HG03159 (cell line): Measurements from ENCODE around the gene TMEM272.

ENCODE experiments used
- ATAC-seq: cut with Tn5 transposase; IDR thresholded peaks from one replicate; pipeline ENCODE4 v1.9.1; 2021; ENCODE audit warnings: mild to moderate bottlenecking, moderate library complexity; ENCODE audit not compliant: unreplicated experiment

Gene TMEM272

GRCh38 chr13:51856027-51856736, 11.2 kb upstream of the TMEM272 start:
- ATAC-seq: no peak

- no peak for ATAC-seq
Observed at GRCh38 chr13:51849145-51850101, 4.4 kb upstream of the TMEM272 start.

GRCh38 chr13:51848674-51849073, 3.7 kb upstream of the TMEM272 start:
- no peak for ATAC-seq

GRCh38 chr13:51846756-51847155, 1.8 kb upstream of the TMEM272 start:
- ATAC-seq: no peak

- no peak for ATAC-seq
Observed at GRCh38 chr13:51845574-51846318, 769 bp upstream of the TMEM272 start.

- ATAC-seq: no peak
Observed at GRCh38 chr13:51843529-51843928, 1.4 kb downstream of the TMEM272 start.

- ATAC-seq: no peak
Observed at GRCh38 chr13:51841732-51842131, 3.2 kb downstream of the TMEM272 start.

- ATAC-seq: no peak
Observed at GRCh38 chr13:51840917-51841316, 4.1 kb downstream of the TMEM272 start.

GRCh38 chr13:51839711-51840540, 5.1 kb downstream of the TMEM272 start:
- ATAC-seq: no peak

- no peak for ATAC-seq
Observed at GRCh38 chr13:51838240-51838846, 6.6 kb downstream of the TMEM272 start.

GRCh38 chr13:51837016-51837415, 8.0 kb downstream of the TMEM272 start:
- ATAC-seq: no peak

- ATAC-seq: no peak
Observed at GRCh38 chr13:51834581-51835171, 10.3 kb downstream of the TMEM272 start.

GRCh38 chr13:51833980-51834379, 11.0 kb downstream of the TMEM272 start:
- no peak for ATAC-seq

GRCh38 chr13:51832471-51833152, 12.4 kb downstream of the TMEM272 start:
- ATAC-seq: peak; percentile 69

GRCh38 chr13:51831519-51831918, 13.5 kb downstream of the TMEM272 start:
- no peak for ATAC-seq

- no peak for ATAC-seq
Observed at GRCh38 chr13:51829568-51829899, 15.4 kb downstream of the TMEM272 start.

GRCh38 chr13:51828730-51829567, 16.0 kb downstream of the TMEM272 start:
- ATAC-seq: no peak

GRCh38 chr13:51827254-51827653, 17.7 kb downstream of the TMEM272 start:
- no peak for ATAC-seq
